HL-60/S4 treated with phorbol 12-myristate 13-acetate at 8.2 ng/mL for 4 days and 3 days (cell line): ENCODE data around the gene DCTN2.

Source experiments
- in situ Hi-C: fragments of 300-500 bp; cut with MboI; formaldehyde crosslinking; loops from 2 replicates; pipeline ENCODE4 v1.15.0; 2022; ENCODE audit warnings: low sequenced_read_pairs

DCTN2 gene

GRCh38 chr12:57550641-57551549 lies 3.9 kb upstream of the DCTN2 start:
- in situ Hi-C loops, result no loop called here

- in situ Hi-C loops, result no loop called here
Measured at GRCh38 chr12:57549909-57550640, 3.1 kb upstream of the DCTN2 start, which contains the start of gene KIF5A. KIF5A (plus strand) TSS chr12:57550044; CDS start chr12:57550272, 228 bp downstream.

GRCh38 chr12:57549203-57549908 lies 2.4 kb upstream of the DCTN2 start:
- in situ Hi-C loops, result no loop called here

DNA sequence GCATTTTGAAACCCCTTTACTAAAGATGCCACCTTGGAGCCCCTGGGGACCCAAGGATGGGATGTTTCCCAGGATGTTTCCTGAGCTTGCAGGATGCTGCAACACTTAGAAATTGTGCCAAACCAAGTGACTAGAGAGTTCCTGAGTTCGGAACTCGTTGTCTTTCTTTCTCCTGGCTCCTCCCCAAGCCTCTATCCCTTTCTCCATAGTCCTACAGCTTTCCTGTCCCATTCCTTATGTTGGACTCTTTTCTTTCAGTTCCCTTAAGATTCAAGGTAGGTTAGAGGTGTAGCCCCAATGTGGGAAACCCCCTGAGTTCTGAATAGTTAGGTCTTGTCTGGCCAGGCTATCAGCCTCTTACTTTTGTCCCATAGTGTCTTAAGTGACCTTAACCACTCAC lies 1.5 kb upstream of the DCTN2 start:
- in situ Hi-C loops, result no loop called here

GRCh38 chr12:57548013-57548315 lies 972 bp upstream of the DCTN2 start:
- in situ Hi-C loops, result no loop called here

DNA sequence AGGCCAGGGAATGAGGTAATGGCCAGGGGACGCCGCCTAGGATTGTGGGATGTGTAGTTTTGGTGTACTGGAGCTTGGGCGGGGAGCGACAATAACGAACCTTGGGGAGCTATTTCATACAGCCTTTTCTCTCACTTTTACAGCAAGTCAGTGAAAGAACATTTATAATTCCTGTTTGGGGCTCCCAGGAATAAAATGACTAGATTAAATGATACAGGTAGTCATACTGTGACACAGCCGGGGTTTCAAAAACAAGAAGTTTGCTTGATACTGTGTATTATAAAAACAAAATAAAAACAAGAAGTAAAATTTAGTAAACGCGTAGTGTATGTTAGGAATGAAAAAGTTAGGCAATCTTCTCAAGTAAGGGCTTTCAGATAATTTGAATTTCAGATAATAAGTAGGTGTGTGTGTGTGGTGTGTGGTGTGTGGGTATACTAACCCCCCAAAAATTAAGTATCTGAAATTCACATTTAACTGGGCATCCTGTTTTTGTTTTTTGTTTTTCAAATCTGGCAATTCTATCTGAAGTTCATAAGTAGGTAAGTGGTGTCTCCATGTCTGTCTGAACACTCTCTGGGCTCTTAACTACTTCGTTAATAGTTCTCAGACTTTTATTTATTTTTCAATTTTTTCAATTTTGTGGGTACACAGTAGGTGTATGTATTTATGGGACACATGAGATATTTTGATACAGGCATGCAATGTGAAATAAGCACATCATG lies 458 bp upstream of the DCTN2 start:
- in situ Hi-C loops, result no loop called here

GRCh38 chr12:57545809-57546437 lies 1.1 kb downstream of the DCTN2 start:
- in situ Hi-C loops, result no loop called here

- in situ Hi-C loops, result no loop called here
Measured at GRCh38 chr12:57543581-57543980, 3.4 kb downstream of the DCTN2 start.

DNA sequence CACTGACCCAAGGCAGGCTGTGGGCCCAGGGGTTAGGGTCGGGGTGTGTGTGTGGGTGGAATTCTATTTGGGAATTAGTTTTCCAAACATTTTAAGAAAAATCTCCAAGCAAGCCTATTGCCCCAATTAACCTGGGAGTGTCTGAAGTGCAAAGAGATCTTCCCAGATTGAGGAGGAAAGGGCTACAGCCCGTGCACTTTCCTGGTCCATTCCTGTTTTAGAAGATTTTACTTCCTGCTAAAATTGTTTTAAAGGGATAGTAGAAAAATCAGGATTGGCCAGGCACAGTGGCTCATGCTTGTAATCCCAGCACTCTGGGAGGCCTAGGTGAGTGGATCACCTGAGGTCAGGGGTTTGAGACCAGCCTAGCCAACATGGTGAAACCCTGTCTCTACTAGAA lies 5.3 kb downstream of the DCTN2 start:
- in situ Hi-C loops, result no loop called here

DNA sequence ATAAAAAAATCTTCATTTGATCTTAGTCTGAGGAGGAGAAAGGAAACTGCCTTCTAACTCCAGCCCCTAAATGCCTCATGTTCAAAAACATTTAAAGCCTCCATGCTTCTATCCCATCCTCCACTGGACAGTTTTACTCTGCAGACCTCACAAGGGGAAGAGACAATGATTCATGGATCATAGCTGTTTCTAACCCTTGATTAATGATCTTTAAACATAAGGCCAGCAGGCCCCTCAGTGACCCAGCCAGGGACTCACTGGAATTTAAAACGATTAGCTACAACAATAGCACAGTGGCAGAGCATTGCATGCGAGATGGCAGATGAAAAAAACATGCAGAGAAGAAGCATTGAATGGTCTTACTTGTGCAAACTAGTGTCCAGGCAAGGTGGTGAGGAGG lies 6.0 kb downstream of the DCTN2 start:
- in situ Hi-C loops, result no loop called here

DNA sequence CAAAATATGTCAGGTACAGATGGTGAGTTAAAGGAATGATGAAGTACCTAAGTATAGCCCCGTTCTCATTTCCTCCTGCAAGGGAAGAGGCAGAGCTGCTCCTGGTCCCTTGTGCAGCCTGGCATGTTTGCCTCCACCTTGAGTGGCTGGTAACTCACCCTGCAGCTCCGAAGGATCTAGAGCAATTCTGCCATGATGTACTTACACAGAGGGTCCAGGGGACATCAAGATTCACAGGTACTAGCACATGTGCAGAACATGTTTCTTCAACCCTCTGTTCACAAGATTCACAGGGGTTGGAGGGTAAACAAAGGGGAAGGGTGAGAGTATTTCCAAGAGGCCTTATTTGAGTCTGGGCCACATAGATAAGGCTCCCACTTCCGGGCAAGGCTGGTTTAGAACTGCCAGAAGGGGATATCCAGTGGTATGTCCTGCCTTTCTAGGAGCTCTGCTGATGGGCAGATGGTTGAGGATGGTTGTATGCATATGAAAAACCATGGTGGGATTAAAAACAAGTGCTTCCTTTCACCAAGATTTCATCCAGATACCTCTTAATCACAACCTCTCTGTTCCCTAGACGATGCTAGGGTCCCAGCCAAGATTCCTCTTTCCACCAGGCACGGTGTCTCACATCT lies 7.7 kb downstream of the DCTN2 start:
- in situ Hi-C loops, result no loop called here

- in situ Hi-C loops, result no loop called here
Measured at GRCh38 chr12:57536597-57536942, 10.4 kb downstream of the DCTN2 start.

- in situ Hi-C loops, result no loop called here
Measured at GRCh38 chr12:57535764-57536596, 11.0 kb downstream of the DCTN2 start.

DNA sequence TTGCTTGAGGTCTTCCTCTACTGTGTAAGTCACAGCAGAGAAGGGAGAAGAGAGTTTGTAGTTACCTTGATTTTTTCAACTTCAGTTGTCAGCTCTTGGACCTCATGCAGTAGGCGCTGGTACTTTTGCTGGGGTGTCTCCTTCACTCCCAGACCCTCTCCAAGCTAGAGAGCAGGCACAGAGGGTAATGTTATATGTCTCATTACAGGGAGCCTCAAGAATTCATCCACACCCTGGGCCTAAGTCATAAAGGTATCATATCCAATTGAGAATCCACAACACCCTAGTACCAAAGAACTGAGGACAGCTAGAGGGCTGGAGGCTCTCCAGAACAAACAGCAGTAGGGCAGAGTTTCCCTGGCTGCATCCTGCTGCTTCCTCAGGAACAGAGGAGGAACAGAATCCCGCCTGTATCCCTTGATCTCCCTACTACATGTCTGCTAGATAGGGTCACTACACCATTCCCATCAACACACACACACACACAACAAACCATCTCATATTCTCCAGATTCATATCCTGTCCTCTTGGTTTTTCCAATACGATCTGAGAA lies 11.9 kb downstream of the DCTN2 start:
- in situ Hi-C loops, result no loop called here

GRCh38 chr12:57534250-57534649 lies 12.7 kb downstream of the DCTN2 start:
- in situ Hi-C loops, result no loop called here

- in situ Hi-C loops, result no loop called here
Measured at GRCh38 chr12:57533108-57533507, 13.9 kb downstream of the DCTN2 start.

GRCh38 chr12:57531836-57532235 lies 15.2 kb downstream of the DCTN2 start:
- in situ Hi-C loops, result no loop called here

- in situ Hi-C loops, result no loop called here
Measured at GRCh38 chr12:57530396-57531142, 16.4 kb downstream of the DCTN2 start.
